ENCODE measurements around the gene FHL5. TPM values are rescaled to one million over a fixed set of nuclear protein-coding genes. Genes with fewer than 3 reads are reported as not detected.

The FHL5 gene
- total and polyA plus RNA-seq, 2 donors (not counting 3 experiments of a cell fraction or from before 2014, with no cell fraction given), result not detected

DNA sequence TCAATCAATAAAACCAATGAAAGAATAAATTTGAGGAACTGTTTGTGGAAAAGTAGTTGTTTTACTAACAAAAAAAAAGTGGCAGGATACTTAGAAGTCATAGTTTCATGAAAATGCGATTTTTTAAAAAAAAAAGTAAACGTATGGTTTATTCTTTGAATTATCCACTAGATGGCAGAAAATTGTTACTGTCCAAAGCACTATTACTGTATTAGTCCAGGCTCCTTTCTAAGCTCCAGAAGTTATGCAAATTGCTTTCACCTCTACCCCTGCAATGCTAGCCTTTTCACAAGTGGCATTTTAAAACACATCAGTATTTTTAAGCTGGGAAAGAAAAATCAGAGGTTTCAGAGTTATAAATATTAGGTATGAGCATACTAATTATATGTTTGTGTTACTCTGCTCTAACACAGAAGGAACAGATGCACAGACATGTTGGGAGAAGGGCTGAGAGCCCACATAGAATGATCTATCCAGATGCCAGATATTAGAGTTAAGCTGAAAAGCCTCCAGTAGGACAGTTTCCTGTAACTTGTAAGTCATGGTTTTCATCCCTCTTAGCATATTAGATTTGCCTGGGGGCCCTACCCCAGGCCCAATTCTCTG, 63.9 kb downstream of the FHL5 start:
- no peak overlapping the region for H3K4me2 ChIP-seq (ENCODE audit: insufficient read depth, low read length)
- no peaks in the 10 kb centered on the region for H3K4me1 ChIP-seq (ENCODE audit: control insufficient read depth, extremely low read depth, insufficient read depth, low read length)
- H3K9me3 ChIP-seq (replicated peaks; ENCODE audit: control insufficient read depth, insufficient read depth, low read length), result no peaks in the 10 kb centered on the region
- H3K27ac ChIP-seq (ENCODE audit: insufficient read depth, low read depth, low read length), result no peak overlapping the region
- BruUV-seq (replicated peaks), result no TSS peak
- H4K20me1 ChIP-seq (replicated peaks; ENCODE audit: control insufficient read depth, extremely low read depth, insufficient read depth, low read length), result no peaks in the 10 kb centered on the region
- H3K4me3 ChIP-seq (replicated peaks in 1 of 3; ENCODE audit: insufficient read depth in 1 of 3, low read depth in 1 of 3, low read length in 3 of 3), result no peak overlapping the region
- no peak for TF ChIP-seq GATA2 (IDR thresholded peaks at IDR 0.05; ENCODE audit: insufficient read depth, insufficient read length, low read depth, low read length)
- TF ChIP-seq, protein P1, sequence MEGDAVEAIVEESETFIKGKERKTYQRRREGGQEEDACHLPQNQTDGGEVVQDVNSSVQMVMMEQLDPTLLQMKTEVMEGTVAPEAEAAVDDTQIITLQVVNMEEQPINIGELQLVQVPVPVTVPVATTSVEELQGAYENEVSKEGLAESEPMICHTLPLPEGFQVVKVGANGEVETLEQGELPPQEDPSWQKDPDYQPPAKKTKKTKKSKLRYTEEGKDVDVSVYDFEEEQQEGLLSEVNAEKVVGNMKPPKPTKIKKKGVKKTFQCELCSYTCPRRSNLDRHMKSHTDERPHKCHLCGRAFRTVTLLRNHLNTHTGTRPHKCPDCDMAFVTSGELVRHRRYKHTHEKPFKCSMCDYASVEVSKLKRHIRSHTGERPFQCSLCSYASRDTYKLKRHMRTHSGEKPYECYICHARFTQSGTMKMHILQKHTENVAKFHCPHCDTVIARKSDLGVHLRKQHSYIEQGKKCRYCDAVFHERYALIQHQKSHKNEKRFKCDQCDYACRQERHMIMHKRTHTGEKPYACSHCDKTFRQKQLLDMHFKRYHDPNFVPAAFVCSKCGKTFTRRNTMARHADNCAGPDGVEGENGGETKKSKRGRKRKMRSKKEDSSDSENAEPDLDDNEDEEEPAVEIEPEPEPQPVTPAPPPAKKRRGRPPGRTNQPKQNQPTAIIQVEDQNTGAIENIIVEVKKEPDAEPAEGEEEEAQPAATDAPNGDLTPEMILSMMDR (IDR thresholded peaks at IDR 0.05; ENCODE audit: extremely low read depth in 1 of 2, insufficient read depth in 1 of 2, low read depth in 1 of 2, low read length in 2 of 2), result peak in 1 of 2 donors; percentile 6
- H3K36me3 ChIP-seq (ENCODE audit: control insufficient read depth in 2 of 2, extremely low read depth in 1 of 2, insufficient read depth in 2 of 2, low read length in 2 of 2), result no peaks in the 10 kb centered on the region
- intact Hi-C loops (cut with micrococcal nuclease), result loop anchor here (1.0 kb wide), 3 partner anchors 270 to 432 kb away; partner anchors contain the start of gene NDUFAF4
- CTCF ChIA-PET, result interaction anchor here (0.6 to 1.8 kb wide), 6 partner anchors 272 to 438 kb away, joined by 3 to 43 read pairs (median 4); partner anchors contain the start of gene NDUFAF4
- POLR2A ChIA-PET, result no interaction called here
- no peaks in the 10 kb centered on the region for H3K27me3 ChIP-seq (ENCODE audit: control insufficient read depth in 2 of 2, insufficient read depth in 2 of 2, low read length in 2 of 2)
- H3K9ac ChIP-seq (replicated peaks; ENCODE audit: extremely low read depth, insufficient read depth, low read length), result no peak overlapping the region
- DNase-seq (ENCODE audit: low read depth, low spot score) (peak; percentile 17), FAIRE-seq (peak; percentile 24)
- H3K79me2 ChIP-seq (ENCODE audit: control insufficient read depth, insufficient read depth, low read length), result no peaks in the 10 kb centered on the region
- H3K9me1 ChIP-seq (replicated peaks; ENCODE audit: control insufficient read depth, extremely low read depth, insufficient read depth, low read length), result no peaks in the 10 kb centered on the region
- no peak overlapping the region for H2AFZ ChIP-seq (ENCODE audit: low read depth, low read length)
- dilution Hi-C loops (cut with MboI; ENCODE audit: extremely low pct_ligation_motif_present, low sequenced_read_pairs), result no loop called here

DNA sequence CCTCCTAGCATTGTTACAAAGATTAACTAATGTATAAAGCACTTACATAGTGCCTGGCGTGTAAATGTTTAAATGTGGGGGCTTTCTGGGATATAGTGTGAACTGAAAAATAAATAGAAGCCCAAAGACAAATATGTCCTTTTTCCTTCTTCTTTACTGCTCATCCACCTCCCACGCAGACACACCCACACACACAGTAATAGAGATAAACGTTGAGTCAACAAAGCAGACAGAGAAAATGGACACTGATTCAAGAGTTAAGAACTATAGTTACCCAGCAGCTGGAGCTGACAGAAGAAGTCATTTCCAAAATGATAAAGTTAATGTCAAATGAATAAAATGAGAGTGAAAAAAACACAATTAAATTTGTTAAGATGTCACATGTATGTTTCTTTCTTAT, 68.3 kb downstream of the FHL5 start:
- CTCF ChIA-PET, result no interaction called here
- H3K27me3 ChIP-seq (ENCODE audit: control insufficient read depth in 2 of 2, insufficient read depth in 2 of 2, low read length in 2 of 2), result no peaks in the 10 kb centered on the region

More for the DNA sequence above, 68.3 kb downstream of the FHL5 start:
- DNase-seq (ENCODE audit: low read depth, low spot score) (no peak), FAIRE-seq (no peak)
- no peak overlapping the region for H3K4me2 ChIP-seq (ENCODE audit: insufficient read depth, low read length)
- TF ChIP-seq EZH2 (IDR thresholded peaks at IDR 0.05; ENCODE audit: borderline replicate concordance, low read depth, low read length, severe bottlenecking) (no peak), MYC (IDR thresholded peaks at IDR 0.05; ENCODE audit: low read depth, low read length) (no peak), GATA2 (IDR thresholded peaks at IDR 0.05; ENCODE audit: insufficient read depth, insufficient read length, low read depth, low read length) (no peak), FOS (IDR thresholded peaks at IDR 0.05; ENCODE audit: borderline replicate concordance, insufficient read depth, low read length) (no peak), POLR2A (IDR thresholded peaks at IDR 0.05; ENCODE audit: low read depth, low read length) (no peak), JUN (IDR thresholded peaks at IDR 0.05; ENCODE audit: borderline replicate concordance, insufficient read depth, insufficient read length, low read depth) (no peak), POLR2AphosphoS5 (IDR thresholded peaks at IDR 0.05; ENCODE audit: insufficient read depth, low read depth, low read length) (no peak)
- TF ChIP-seq, protein P2, sequence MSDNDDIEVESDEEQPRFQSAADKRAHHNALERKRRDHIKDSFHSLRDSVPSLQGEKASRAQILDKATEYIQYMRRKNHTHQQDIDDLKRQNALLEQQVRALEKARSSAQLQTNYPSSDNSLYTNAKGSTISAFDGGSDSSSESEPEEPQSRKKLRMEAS (IDR thresholded peaks at IDR 0.05; ENCODE audit: insufficient read depth, insufficient read length), result no peak
- TF ChIP-seq, protein P1 (IDR thresholded peaks at IDR 0.05; ENCODE audit: extremely low read depth in 1 of 2, insufficient read depth in 1 of 2, low read depth in 1 of 2, low read length in 2 of 2), result no peak
- no peaks in the 10 kb centered on the region for H3K4me1 ChIP-seq (ENCODE audit: control insufficient read depth, extremely low read depth, insufficient read depth, low read length)
- dilution Hi-C loops (cut with MboI; ENCODE audit: extremely low pct_ligation_motif_present, low sequenced_read_pairs) (no loop called here), intact Hi-C loops (cut with micrococcal nuclease) (no loop called here)
- H3K27ac ChIP-seq (ENCODE audit: insufficient read depth, low read depth, low read length), result no peak overlapping the region
- POLR2A ChIA-PET, result no interaction called here
- H4K20me1 ChIP-seq (replicated peaks; ENCODE audit: control insufficient read depth, extremely low read depth, insufficient read depth, low read length), result no peaks in the 10 kb centered on the region
- no peaks in the 10 kb centered on the region for H3K79me2 ChIP-seq (ENCODE audit: control insufficient read depth, insufficient read depth, low read length)
- no peak overlapping the region for H2AFZ ChIP-seq (ENCODE audit: low read depth, low read length)
- no peak overlapping the region for H3K9ac ChIP-seq (replicated peaks; ENCODE audit: extremely low read depth, insufficient read depth, low read length)
- no TSS peak for BruUV-seq (replicated peaks)
- H3K9me1 ChIP-seq (replicated peaks; ENCODE audit: control insufficient read depth, extremely low read depth, insufficient read depth, low read length), result no peaks in the 10 kb centered on the region
- H3K36me3 ChIP-seq (ENCODE audit: control insufficient read depth in 2 of 2, extremely low read depth in 1 of 2, insufficient read depth in 2 of 2, low read length in 2 of 2), result no peaks in the 10 kb centered on the region
- no peak overlapping the region for H3K4me3 ChIP-seq (replicated peaks in 1 of 3; ENCODE audit: insufficient read depth in 1 of 3, low read depth in 1 of 3, low read length in 3 of 3)
- H3K9me3 ChIP-seq (replicated peaks; ENCODE audit: control insufficient read depth, insufficient read depth, low read length), result no peaks in the 10 kb centered on the region
